ENCODE results near the gene KIZ. TPM values are rescaled to one million over a fixed set of nuclear protein-coding genes. Genes with fewer than 3 reads are reported as not detected.

Gene KIZ
- total RNA-seq, 1 experiment from 2014 or later = 43.6 TPM

- Mint-ChIP-seq H3K9me3 (no peaks in the 10 kb centered on the region), H3K4me1 (peaks cover 16% of the 10 kb centered on the region), H3K27ac (no peak overlapping the region), H3K27me3 (ENCODE audit: low read depth) (peaks cover 4% of the 10 kb centered on the region), H3K4me3 (no peak overlapping the region), H3K36me3 (no peaks in the 10 kb centered on the region)
- ATAC-seq (no peak), DNase-seq (ENCODE audit: low spot score) (no peak)
- ChIA-PET CTCF (interaction anchor here (2.4 to 3.7 kb wide), 2 partner anchors 12 to 16 kb away, joined by 15 to 17 read pairs; no protein-coding TSS in a partner anchor), POLR2A (no interaction called here)
- TF ChIP-seq GABPB1 (CRISPR knock-in tag; IDR thresholded peaks at IDR 0.05) (no peak), ATF1 (CRISPR knock-in tag; IDR thresholded peaks at IDR 0.05) (no peak), FOXJ3 (CRISPR knock-in tag; IDR thresholded peaks at IDR 0.05; ENCODE audit: borderline replicate concordance) (no peak), ETV6 (CRISPR knock-in tag; IDR thresholded peaks at IDR 0.05) (no peak), ZNF121 (CRISPR knock-in tag; IDR thresholded peaks at IDR 0.05) (no peak), ZNF425 (CRISPR knock-in tag; conservative IDR thresholded peaks at IDR 0.05) (no peak), ZNF512 (CRISPR knock-in tag; IDR thresholded peaks at IDR 0.05; ENCODE audit: borderline replicate concordance) (no peak), OVOL2 (CRISPR knock-in tag; IDR thresholded peaks at IDR 0.05; ENCODE audit: borderline replicate concordance) (no peak), NFE2L1 (CRISPR knock-in tag; IDR thresholded peaks at IDR 0.05) (no peak), ZNF396 (CRISPR knock-in tag; IDR thresholded peaks at IDR 0.05; ENCODE audit: borderline replicate concordance) (no peak), MLX (CRISPR knock-in tag; IDR thresholded peaks at IDR 0.05) (no peak), ATF2 (CRISPR knock-in tag; IDR thresholded peaks at IDR 0.05; ENCODE audit: borderline replicate concordance, low read depth) (no peak), USF1 (CRISPR knock-in tag; IDR thresholded peaks at IDR 0.05) (no peak), USF2 (CRISPR knock-in tag; IDR thresholded peaks at IDR 0.05) (no peak), CDX4 (CRISPR knock-in tag; IDR thresholded peaks at IDR 0.05; ENCODE audit: borderline replicate concordance) (no peak), SMAD3 (CRISPR knock-in tag; IDR thresholded peaks at IDR 0.05; ENCODE audit: borderline replicate concordance) (no peak), NR3C1 (CRISPR knock-in tag; conservative IDR thresholded peaks at IDR 0.05; ENCODE audit: low read depth) (no peak)
Observed at GRCh38 chr20:21113697-21114096, 12.2 kb upstream of the KIZ start.

GRCh38 chr20:21114584-21114983 is 11.3 kb upstream of the KIZ start:
- CTCF ChIA-PET = interaction anchor here (0.6 to 3.7 kb wide), 12 partner anchors 8 to 391 kb away, joined by 3 to 17 read pairs (median 4); partner anchors contain the start of genes KIZ and LINC00237
- TF ChIP-seq ZNF416 (CRISPR knock-in tag; IDR thresholded peaks at IDR 0.05) (no peak), RELA (CRISPR knock-in tag; IDR thresholded peaks at IDR 0.05; ENCODE audit: borderline replicate concordance) (no peak), ESRRA (CRISPR knock-in tag; IDR thresholded peaks at IDR 0.05; ENCODE audit: borderline replicate concordance) (no peak), E2F4 (CRISPR knock-in tag; IDR thresholded peaks at IDR 0.05; ENCODE audit: borderline replicate concordance, low read depth) (no peak), CDX4 (CRISPR knock-in tag; IDR thresholded peaks at IDR 0.05; ENCODE audit: borderline replicate concordance) (no peak), FOXP4 (CRISPR knock-in tag; IDR thresholded peaks at IDR 0.05) (no peak)

More at GRCh38 chr20:21114584-21114983, 11.3 kb upstream of the KIZ start:
- H3K27ac Mint-ChIP-seq = no peak overlapping the region; the same call in 1 of the 2 replicates
- H3K36me3 Mint-ChIP-seq = no peaks in the 10 kb centered on the region
- POLR2A ChIA-PET = no interaction called here
- H3K4me1 Mint-ChIP-seq = peaks cover 16% of the 10 kb centered on the region
- ATAC-seq = peak; percentile 61; the same call in 1 of the 2 replicates
- H3K27me3 Mint-ChIP-seq (ENCODE audit: low read depth) = no peaks in the 10 kb centered on the region; the same call in 1 of the 2 replicates
- no peak for DNase-seq (ENCODE audit: low spot score)
- no peak overlapping the region for H3K4me3 Mint-ChIP-seq
- H3K9me3 Mint-ChIP-seq = no peaks in the 10 kb centered on the region
